Embryonic facial prominence (tissue), 1 donor: ENCODE results near the gene CROCC2.

ENCODE experiments used
- DNase-seq: peaks from one replicate; pipeline ENCODE4 v3.0.0-alpha.2; 2016; ENCODE audit errors: extremely low spot score

CROCC2 gene

DNA sequence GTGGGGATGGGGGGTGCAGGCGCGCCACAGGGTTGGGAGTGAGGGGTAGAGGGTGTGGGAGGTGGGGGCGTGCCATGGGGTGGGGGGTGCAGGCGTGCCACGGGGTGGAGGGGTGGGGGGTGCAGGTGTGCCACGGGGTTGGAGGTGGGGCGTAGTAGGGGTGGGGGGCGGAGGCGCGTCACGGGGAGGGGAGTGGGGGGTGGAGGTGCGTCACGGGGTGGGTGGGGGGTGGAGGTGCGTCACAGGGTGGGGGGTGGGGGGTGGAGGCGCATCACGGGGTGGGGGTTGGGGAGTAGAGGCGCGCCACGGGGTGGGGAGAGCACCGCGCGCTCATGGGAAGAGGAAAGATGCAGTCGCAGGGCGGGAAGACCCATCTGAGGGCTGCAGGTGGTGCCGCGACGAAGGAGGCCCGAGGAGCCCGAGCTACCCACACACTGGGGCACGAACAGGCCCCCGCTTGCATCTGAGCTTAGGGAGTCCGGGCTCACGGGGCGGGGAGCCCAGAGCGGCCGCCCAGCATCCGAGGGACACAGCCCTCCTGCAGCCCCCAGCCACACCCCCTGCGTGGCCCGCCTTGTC lies 129.8 kb downstream of the CROCC2 start:
- DNase-seq: no peak

- DNase-seq: no peak
These were observed 130.3 kb downstream of the CROCC2 start for GRCh38 chr2:241036397-241036963.

DNA sequence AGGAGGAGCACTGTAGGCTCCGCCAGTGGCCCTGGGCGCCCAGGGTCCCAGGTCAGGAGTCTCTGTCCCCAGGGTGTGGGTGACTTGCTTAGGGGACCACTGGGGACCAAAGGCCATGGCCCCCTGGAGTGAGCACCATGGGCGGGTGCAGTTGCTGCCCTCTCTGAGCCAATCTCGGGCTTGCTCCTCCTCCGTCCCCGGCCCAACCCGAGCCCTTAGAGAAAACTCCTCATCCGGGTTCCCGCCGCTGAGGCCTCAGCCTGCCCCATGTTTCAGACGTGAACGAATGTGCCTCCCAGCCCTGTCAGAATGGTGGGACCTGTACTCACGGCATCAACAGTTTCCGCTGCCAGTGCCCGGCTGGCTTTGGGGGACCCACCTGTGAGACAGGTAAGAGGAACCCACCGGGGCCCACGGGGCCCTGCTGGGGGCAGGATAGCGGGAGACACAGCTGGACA lies 130.9 kb downstream of the CROCC2 start:
- no peak for DNase-seq

- no peak for DNase-seq
These were observed 131.4 kb downstream of the CROCC2 start for GRCh38 chr2:241037498-241037897.

DNA sequence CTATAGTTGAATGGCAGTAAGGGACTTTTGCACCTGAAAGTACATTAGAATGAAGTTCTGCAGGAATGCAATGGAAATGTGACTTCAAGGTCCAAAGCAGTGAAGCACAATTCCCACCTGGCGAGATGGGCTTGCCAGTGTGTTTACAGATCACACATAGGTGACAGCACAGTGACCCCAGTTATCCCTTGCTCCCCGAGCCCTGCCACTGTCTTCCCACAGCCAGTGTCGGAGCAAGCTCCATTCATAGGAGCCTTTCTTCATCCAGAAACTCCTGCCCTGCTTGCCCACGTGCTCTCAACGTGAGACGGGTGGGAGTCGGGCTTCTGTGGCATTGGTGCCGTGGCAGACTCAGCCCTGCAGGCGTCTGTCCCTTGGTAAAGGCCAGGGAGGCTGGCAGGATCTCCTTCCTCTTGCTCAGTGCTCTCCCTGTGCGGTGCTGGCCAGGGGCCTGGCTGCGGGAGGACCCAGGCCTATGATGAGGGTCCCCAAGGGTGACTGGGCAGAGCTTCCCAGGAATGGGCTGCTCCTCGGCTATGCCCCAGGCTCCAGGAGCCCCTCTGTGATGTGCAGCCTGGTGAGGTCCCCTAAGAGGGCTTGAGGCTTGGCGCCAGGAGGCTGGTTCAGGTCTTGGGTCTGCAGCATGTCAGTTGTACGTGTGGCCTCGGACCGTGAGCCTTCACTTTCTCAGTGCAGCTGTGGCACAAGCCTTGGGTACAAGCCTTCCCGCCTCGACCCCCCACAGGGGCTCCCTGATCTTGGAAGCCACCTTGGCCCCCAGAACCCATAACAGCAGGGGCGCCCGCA lies 132.4 kb downstream of the CROCC2 start:
- no peak for DNase-seq

GRCh38 chr2:241039416-241039815 lies 133.3 kb downstream of the CROCC2 start:
- DNase-seq: no peak

DNA sequence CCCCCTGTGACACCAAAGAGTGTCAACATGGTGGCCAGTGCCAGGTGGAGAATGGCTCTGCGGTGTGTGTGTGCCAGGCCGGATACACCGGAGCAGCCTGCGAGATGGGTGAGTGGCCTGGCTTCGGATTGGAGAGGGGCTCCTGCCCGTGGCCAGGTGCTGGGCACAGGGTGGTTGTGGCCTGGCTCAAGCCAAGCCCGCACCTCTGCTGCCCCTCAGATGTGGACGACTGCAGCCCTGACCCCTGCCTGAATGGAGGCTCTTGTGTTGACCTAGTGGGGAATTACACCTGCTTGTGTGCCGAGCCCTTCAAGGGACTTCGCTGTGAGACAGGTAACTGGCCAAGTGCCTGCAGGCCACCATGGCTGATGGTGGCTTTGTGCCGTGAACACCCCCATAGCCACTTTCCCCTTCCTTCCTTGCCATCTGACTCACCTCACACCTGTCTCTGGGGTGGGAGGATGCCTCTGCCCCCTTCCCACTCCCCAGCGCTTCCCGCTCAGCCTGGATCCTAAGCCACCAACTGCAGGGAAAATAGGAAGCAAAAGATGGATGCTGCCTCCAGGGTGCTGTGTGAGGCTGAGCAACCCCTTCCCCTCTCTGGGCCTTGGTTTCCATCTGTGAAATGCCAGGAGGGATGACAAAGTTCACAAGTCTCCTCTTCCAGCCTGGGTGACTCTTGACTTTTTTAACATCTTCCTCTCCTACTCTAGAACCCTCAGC lies 134.1 kb downstream of the CROCC2 start:
- no peak for DNase-seq

DNA sequence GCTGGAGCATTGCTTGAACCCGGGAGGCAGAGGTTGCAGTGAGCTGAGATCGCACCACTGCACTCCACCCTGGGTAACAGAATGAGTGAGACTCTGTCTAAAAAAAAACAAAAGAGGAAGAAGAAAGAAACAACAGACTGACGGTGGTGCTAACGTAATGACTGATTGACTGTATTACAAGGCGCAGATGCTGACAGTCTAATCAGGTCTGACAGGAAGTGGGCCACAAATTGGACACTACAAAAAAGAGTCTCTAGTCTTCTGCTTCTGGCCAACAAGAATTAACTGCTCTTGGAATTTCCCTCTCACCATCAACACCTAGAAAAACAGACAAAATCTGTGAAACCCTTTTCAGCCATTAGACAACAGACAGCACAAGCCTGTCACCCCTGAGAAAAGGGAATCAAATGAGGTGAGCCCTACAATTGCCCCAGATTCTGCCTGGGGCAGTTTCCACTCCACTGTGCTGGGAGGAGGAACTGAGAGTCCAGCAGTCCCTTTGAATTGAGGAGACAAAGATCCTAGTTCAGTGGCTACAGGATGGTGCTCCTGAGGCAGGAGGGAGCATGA lies 135.5 kb downstream of the CROCC2 start:
- DNase-seq: no peak
